ENCODE measurements around the gene PIEZO2.

DNA sequence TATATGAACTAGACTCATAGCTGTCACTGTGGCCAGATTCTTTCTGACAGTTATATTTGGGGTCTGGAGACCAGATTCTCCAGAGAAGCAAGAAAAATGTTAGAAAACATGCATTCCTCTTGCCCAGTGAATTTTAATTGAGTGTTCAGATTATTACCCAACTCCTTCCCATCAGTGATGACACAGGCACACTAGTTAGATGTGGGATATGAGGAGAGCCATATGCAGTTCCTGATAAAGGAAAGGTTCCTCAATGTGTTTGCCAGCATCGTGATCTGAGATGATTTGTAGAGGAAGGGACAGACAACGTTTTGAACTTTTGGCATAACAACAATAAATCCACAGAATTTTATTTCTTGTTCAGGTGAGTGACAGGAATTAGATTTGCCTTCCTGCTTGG is 308.6 kb downstream of the PIEZO2 start:
- TF ChIP-seq YY1 (IDR thresholded peaks at IDR 0.05; ENCODE audit: insufficient read depth, insufficient read length) (no peak), ZNF274 (IDR thresholded peaks at IDR 0.05; ENCODE audit: low read depth, low read length) (no peak)

All from NT2/D1 (cell line).